Measurements from ENCODE around the gene TOGARAM2.

The TOGARAM2 gene

GRCh38 chr2:28997847-28998735, 17.0 kb downstream of the TOGARAM2 start:
- ChIA-PET POLR2A (no interaction called here), CTCF (interaction anchor here (1.2 kb wide), 1 partner anchor 39 kb away, joined by 4 read pairs; no protein-coding TSS in a partner anchor)
- TF ChIP-seq, protein P1, sequence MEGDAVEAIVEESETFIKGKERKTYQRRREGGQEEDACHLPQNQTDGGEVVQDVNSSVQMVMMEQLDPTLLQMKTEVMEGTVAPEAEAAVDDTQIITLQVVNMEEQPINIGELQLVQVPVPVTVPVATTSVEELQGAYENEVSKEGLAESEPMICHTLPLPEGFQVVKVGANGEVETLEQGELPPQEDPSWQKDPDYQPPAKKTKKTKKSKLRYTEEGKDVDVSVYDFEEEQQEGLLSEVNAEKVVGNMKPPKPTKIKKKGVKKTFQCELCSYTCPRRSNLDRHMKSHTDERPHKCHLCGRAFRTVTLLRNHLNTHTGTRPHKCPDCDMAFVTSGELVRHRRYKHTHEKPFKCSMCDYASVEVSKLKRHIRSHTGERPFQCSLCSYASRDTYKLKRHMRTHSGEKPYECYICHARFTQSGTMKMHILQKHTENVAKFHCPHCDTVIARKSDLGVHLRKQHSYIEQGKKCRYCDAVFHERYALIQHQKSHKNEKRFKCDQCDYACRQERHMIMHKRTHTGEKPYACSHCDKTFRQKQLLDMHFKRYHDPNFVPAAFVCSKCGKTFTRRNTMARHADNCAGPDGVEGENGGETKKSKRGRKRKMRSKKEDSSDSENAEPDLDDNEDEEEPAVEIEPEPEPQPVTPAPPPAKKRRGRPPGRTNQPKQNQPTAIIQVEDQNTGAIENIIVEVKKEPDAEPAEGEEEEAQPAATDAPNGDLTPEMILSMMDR (IDR thresholded peaks at IDR 0.05; ENCODE audit: insufficient read depth, low read length, missing control alignments) = no peak

DNA sequence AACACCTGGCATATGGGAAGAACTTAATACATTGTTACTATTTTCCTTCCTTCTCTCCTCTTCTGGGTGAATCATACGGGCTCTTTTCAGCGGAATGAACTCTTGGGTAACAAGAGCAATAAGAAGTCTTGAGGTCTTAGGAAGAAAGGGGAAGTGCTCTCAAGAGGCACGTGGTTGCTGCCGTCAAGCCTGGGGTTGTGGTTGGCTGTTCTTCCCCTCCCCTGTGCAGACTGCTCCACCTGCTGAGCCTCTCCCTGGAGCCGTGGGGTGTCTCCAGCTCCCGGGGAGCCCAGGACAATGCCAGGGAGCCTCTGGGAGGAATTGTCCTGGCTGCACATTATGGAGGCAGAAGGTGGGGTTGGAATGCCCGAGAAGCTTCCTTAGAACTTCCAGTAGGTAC, 19.4 kb downstream of the TOGARAM2 start:
- ChIA-PET CTCF (no interaction called here), POLR2A (no interaction called here)
- no peak overlapping the region for H3K4me3 ChIP-seq (ENCODE audit: low read depth, low read length)
- no peak for DNase-seq (ENCODE audit: low read depth, low spot score)
- TF ChIP-seq, protein P1 (IDR thresholded peaks at IDR 0.05; ENCODE audit: insufficient read depth, low read length, missing control alignments) = no peak

More at GRCh38 chr2:28997847-28998735, 17.0 kb downstream of the TOGARAM2 start:
- H3K4me3 ChIP-seq (ENCODE audit: low read depth, low read length) = no peak overlapping the region
- no peak for DNase-seq (ENCODE audit: low read depth, low spot score)

DNA sequence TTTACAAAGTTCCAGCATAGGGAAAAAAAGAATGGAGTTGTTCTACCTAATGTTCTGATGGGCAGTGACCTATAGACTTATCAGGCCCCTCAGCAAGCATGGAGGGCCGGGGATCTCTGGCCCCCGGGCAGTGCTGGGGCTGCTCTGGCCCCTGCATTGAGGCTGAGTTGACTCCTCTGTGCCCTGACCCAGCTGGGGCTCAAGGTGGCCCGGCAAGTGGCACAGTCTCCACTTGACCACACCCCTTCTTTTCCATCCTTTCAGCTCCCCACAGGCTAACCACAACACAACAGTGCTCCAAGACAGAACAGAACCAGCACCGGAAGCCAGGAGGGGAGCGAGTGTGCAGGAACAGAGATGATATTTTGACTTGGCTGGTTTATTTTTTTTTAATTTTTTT, 19.9 kb downstream of the TOGARAM2 start:
- DNase-seq (ENCODE audit: low read depth, low spot score) = no peak
- CTCF ChIA-PET = no interaction called here
- H3K4me3 ChIP-seq (ENCODE audit: low read depth, low read length) = no peak overlapping the region
- TF ChIP-seq, protein P1 (IDR thresholded peaks at IDR 0.05; ENCODE audit: insufficient read depth, low read length, missing control alignments) = no peak
- POLR2A ChIA-PET = no interaction called here

GRCh38 chr2:29001806-29002205, 20.7 kb downstream of the TOGARAM2 start:
- TF ChIP-seq, protein P1 (IDR thresholded peaks at IDR 0.05; ENCODE audit: insufficient read depth, low read length, missing control alignments) = no peak
- H3K4me3 ChIP-seq (ENCODE audit: low read depth, low read length) = no peak overlapping the region
- ChIA-PET CTCF (no interaction called here), POLR2A (no interaction called here)
- DNase-seq (ENCODE audit: low read depth, low spot score) = no peak

GRCh38 chr2:29004755-29005154, 23.7 kb downstream of the TOGARAM2 start:
- no peak for DNase-seq (ENCODE audit: low read depth, low spot score)
- CTCF ChIA-PET = no interaction called here
- no peak overlapping the region for H3K4me3 ChIP-seq (ENCODE audit: low read depth, low read length)
- POLR2A ChIA-PET = no interaction called here
- TF ChIP-seq, protein P1 (IDR thresholded peaks at IDR 0.05; ENCODE audit: insufficient read depth, low read length, missing control alignments) = no peak

GRCh38 chr2:29005331-29005730, 24.2 kb downstream of the TOGARAM2 start:
- TF ChIP-seq, protein P1 (IDR thresholded peaks at IDR 0.05; ENCODE audit: insufficient read depth, low read length, missing control alignments) = no peak
- H3K4me3 ChIP-seq (ENCODE audit: low read depth, low read length) = no peak overlapping the region
- ChIA-PET CTCF (no interaction called here), POLR2A (no interaction called here)
- no peak for DNase-seq (ENCODE audit: low read depth, low spot score)
